8988T (cell line): Measurements from ENCODE around the gene RANBP10.
"Not testable (repeated sequence)": the region's sequence is repeated elsewhere in the genome, so short reads cannot be mapped to it uniquely, and the experiment has no call there.

ENCODE experiments used
- DNase-seq: peaks from one replicate; pipeline ENCODE4 v3.0.0; 2011

Gene RANBP10

GRCh38 chr16:67806428-67807147 is at the start of gene RANBP10, which contains the start of gene TSNAXIP1:
Gene RANBP10 (minus strand): TSS chr16:67806560. CDS start chr16:67806536, 24 bp downstream.
Gene TSNAXIP1 (plus strand): TSS chr16:67806889. CDS start chr16:67807150, 261 bp downstream.
- peak; percentile 94 for DNase-seq

GRCh38 chr16:67855789-67856188 is 49.4 kb upstream of the RANBP10 start:
- DNase-seq: no peak

GRCh38 chr16:67853670-67854069 is 47.3 kb upstream of the RANBP10 start:
- no peak for DNase-seq

GRCh38 chr16:67848118-67848517 is 41.8 kb upstream of the RANBP10 start:
- DNase-seq: no peak

- peak; percentile 76 for DNase-seq
These were observed 40.9 kb upstream of the RANBP10 start, which contains the start of gene CENPT for GRCh38 chr16:67847064-67847861. Gene CENPT (minus strand): TSS chr16:67847693. CDS start chr16:67833859, 13,834 bp downstream.

- DNase-seq: peak; percentile 99
These were observed 40.1 kb upstream of the RANBP10 start, which contains the start of gene NUTF2 for GRCh38 chr16:67846320-67847063. Gene NUTF2 (plus strand): TSS chr16:67846933. CDS start chr16:67865131, 18,198 bp downstream.

- no peak for DNase-seq
These were observed 39.6 kb upstream of the RANBP10 start for GRCh38 chr16:67846063-67846319.

GRCh38 chr16:67845291-67846062 is 39.1 kb upstream of the RANBP10 start:
- no peak for DNase-seq

GRCh38 chr16:67844497-67844896 is 38.1 kb upstream of the RANBP10 start:
- DNase-seq: no peak

- DNase-seq: no peak
These were observed 37.0 kb upstream of the RANBP10 start for GRCh38 chr16:67843343-67843765.

GRCh38 chr16:67842509-67843342 is 36.4 kb upstream of the RANBP10 start:
- DNase-seq: peak; percentile 77

- peak; percentile 98 for DNase-seq
These were observed 35.6 kb upstream of the RANBP10 start, which contains the start of gene THAP11 for GRCh38 chr16:67841816-67842508. Gene THAP11 (plus strand): TSS chr16:67842320. CDS start chr16:67842555, 235 bp downstream.

GRCh38 chr16:67841198-67841815 is 34.9 kb upstream of the RANBP10 start:
- no peak for DNase-seq

GRCh38 chr16:67837811-67838210 is 31.5 kb upstream of the RANBP10 start:
- DNase-seq: no peak

- not testable (repeated sequence) for DNase-seq
These were observed 30.8 kb upstream of the RANBP10 start for GRCh38 chr16:67837190-67837589.

- DNase-seq: no peak
These were observed 27.9 kb upstream of the RANBP10 start for GRCh38 chr16:67834242-67834614.

- DNase-seq: peak; percentile 99
These were observed 27.3 kb upstream of the RANBP10 start for GRCh38 chr16:67833415-67834241.

GRCh38 chr16:67833030-67833414 is 26.7 kb upstream of the RANBP10 start:
- DNase-seq: peak; percentile 64

GRCh38 chr16:67828651-67829050 is 22.3 kb upstream of the RANBP10 start:
- peak; percentile 5 for DNase-seq
